Measurements from ENCODE around the gene NCK2. TPM values are rescaled to one million over a fixed set of nuclear protein-coding genes. Genes with fewer than 3 reads are reported as not detected.
A peak's percentile ranks its signal among the peaks of the same experiment; 100 is the strongest.

The NCK2 gene
- total RNA-seq, 4 donors from 2014 or later = 59.8 to 130 (median 96.2) TPM

DNA sequence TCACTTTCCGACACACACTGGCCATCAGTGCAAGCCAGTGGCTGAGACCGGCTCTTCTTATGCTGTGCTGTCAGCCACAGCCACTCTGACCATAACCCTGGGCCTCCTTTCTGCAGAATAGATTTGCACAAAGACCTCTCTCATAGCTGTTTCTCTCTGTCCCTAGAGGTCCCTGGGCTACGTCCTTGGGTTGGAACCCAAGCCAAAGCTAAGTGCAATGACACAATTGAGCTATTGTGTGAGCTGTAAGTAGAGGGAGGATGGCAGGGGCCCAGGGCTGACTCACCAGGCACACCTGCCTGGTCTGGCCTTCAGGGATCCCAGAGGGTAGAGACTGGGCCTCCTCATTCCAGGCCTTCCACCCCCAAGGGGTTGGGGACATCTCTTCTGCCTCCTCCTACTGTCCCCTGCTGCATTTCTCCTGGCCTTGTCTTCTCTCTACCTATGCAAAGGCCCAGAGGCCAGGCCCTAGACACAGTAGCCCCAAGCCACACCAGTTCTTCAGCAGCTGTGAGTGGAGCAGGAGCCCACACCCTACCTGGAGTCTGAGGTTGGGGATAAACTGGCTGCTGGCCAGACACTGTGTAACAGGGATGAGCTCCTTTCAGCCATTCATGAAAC is 174.6 kb downstream of the NCK2 start:
- TF ChIP-seq EP300 (IDR thresholded peaks at IDR 0.05) (no peak), POLR2A (IDR thresholded peaks at IDR 0.05; ENCODE audit: low read depth) (no peak)
- TF ChIP-seq, protein P1, sequence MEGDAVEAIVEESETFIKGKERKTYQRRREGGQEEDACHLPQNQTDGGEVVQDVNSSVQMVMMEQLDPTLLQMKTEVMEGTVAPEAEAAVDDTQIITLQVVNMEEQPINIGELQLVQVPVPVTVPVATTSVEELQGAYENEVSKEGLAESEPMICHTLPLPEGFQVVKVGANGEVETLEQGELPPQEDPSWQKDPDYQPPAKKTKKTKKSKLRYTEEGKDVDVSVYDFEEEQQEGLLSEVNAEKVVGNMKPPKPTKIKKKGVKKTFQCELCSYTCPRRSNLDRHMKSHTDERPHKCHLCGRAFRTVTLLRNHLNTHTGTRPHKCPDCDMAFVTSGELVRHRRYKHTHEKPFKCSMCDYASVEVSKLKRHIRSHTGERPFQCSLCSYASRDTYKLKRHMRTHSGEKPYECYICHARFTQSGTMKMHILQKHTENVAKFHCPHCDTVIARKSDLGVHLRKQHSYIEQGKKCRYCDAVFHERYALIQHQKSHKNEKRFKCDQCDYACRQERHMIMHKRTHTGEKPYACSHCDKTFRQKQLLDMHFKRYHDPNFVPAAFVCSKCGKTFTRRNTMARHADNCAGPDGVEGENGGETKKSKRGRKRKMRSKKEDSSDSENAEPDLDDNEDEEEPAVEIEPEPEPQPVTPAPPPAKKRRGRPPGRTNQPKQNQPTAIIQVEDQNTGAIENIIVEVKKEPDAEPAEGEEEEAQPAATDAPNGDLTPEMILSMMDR (IDR thresholded peaks at IDR 0.05) = no peak
- 73% methylated on average over 3 of the region's 3 CpGs for WGBS
- intact Hi-C loops (cut with DNase I) = loop anchor here (10.0 kb wide), 1 partner anchor 166 kb away; no protein-coding TSS in a partner anchor
- Histone ChIP-seq H3K4me1 (peaks cover 0 to 6% (median 0%) of the 10 kb centered on the region in 4 donors), H3K27ac (replicated peaks in 1 of 4) (no peak overlapping the region), H3K27me3 (no peaks in the 10 kb centered on the region), H3K9me3 (peaks cover 0 to 22% (median 11%) of the 10 kb centered on the region in 4 donors), H3K4me3 (no peak overlapping the region), H3K36me3 (no peaks in the 10 kb centered on the region)
- DNase-seq (ENCODE audit: extremely low spot score) = no peak

- no peak overlapping the region for H3K4me3 ChIP-seq
- H3K36me3 ChIP-seq = no peaks in the 10 kb centered on the region
- peaks cover 0 to 6% (median 0%) of the 10 kb centered on the region in 4 donors for H3K4me1 ChIP-seq
- peaks cover 0 to 17% (median 6%) of the 10 kb centered on the region in 4 donors for H3K9me3 ChIP-seq
- no peak overlapping the region for H3K27ac ChIP-seq (replicated peaks in 1 of 4)
- H3K27me3 ChIP-seq = no peaks in the 10 kb centered on the region
- TF ChIP-seq, protein P1 (IDR thresholded peaks at IDR 0.05) = peak in 1 of 3 experiments; percentile 45
- no peak for TF ChIP-seq POLR2A (IDR thresholded peaks at IDR 0.05; ENCODE audit: low read depth)
- no peak for DNase-seq (ENCODE audit: extremely low spot score)
- intact Hi-C loops (cut with DNase I) = loop anchor here (10.0 kb wide), 1 partner anchor 165 kb away; no protein-coding TSS in a partner anchor
Measured at GRCh38 chr2:105919826-105920225, 175.1 kb downstream of the NCK2 start.

DNA sequence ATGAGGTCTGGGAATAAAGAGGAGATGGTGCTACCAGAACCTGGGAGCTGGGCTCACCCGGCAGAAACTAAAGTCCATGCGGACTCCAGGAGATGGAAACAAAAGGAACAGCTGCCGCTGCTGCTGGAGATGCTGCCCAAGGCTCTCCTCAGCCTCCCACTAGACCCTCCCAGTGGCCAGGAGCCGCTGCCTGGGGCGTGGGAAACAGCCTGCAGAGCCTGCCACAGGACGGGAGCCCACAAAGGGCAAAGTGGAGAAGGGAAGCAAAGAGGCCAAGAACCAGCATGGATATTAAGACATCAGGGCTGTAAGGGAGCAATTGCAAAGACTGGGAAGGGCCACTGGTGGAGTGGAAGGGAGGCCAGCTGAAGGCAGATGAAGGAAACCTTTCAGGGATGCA is 179.6 kb downstream of the NCK2 start:
- intact Hi-C loops (cut with DNase I) = no loop called here
- no peaks in the 10 kb centered on the region for H3K9me3 ChIP-seq
- WGBS = 76% methylated on average over 6 of the region's 6 CpGs
- peaks cover 3 to 10% (median 4%) of the 10 kb centered on the region in 4 donors for H3K4me1 ChIP-seq
- DNase-seq (ENCODE audit: extremely low spot score) = no peak
- no peak overlapping the region for H3K27ac ChIP-seq (replicated peaks in 1 of 4)
- H3K27me3 ChIP-seq = no peaks in the 10 kb centered on the region
- TF ChIP-seq POLR2AphosphoS5 (IDR thresholded peaks at IDR 0.05) (no peak), EP300 (IDR thresholded peaks at IDR 0.05) (no peak), POLR2A (IDR thresholded peaks at IDR 0.05; ENCODE audit: low read depth) (no peak)
- TF ChIP-seq, protein P1 (IDR thresholded peaks at IDR 0.05) = no peak
- no peak overlapping the region for H3K4me3 ChIP-seq
- no peaks in the 10 kb centered on the region for H3K36me3 ChIP-seq

GRCh38 chr2:105924932-105925331 is 180.2 kb downstream of the NCK2 start:
- 100% methylated on average over 3 of the region's 3 CpGs for WGBS
- no peaks in the 10 kb centered on the region for H3K9me3 ChIP-seq
- no peaks in the 10 kb centered on the region for H3K27me3 ChIP-seq
- intact Hi-C loops (cut with DNase I) = no loop called here
- no peak overlapping the region for H3K27ac ChIP-seq (replicated peaks in 1 of 4)
- DNase-seq (ENCODE audit: extremely low spot score) = no peak
- TF ChIP-seq, protein P1 (IDR thresholded peaks at IDR 0.05) = no peak
- no peak for TF ChIP-seq EP300 (IDR thresholded peaks at IDR 0.05)
- no peak for TF ChIP-seq POLR2A (IDR thresholded peaks at IDR 0.05; ENCODE audit: low read depth)
- no peak for TF ChIP-seq POLR2AphosphoS5 (IDR thresholded peaks at IDR 0.05)
- no peaks in the 10 kb centered on the region for H3K36me3 ChIP-seq
- H3K4me3 ChIP-seq = no peak overlapping the region
- H3K4me1 ChIP-seq = peaks cover 8 to 11% (median 10%) of the 10 kb centered on the region in 4 donors

- H3K36me3 ChIP-seq = no peaks in the 10 kb centered on the region
- no peak for TF ChIP-seq POLR2A (IDR thresholded peaks at IDR 0.05; ENCODE audit: low read depth)
- TF ChIP-seq EP300 (IDR thresholded peaks at IDR 0.05) = no peak
- TF ChIP-seq POLR2AphosphoS5 (IDR thresholded peaks at IDR 0.05) = no peak
- TF ChIP-seq, protein P1 (IDR thresholded peaks at IDR 0.05) = no peak
- H3K9me3 ChIP-seq = no peaks in the 10 kb centered on the region
Measured at GRCh38 chr2:105925390-105925789, 180.7 kb downstream of the NCK2 start.

More at GRCh38 chr2:105925390-105925789, 180.7 kb downstream of the NCK2 start:
- Histone ChIP-seq H3K4me1 (peaks cover 8 to 11% (median 10%) of the 10 kb centered on the region in 4 donors), H3K27me3 (no peaks in the 10 kb centered on the region), H3K4me3 (no peak overlapping the region), H3K27ac (replicated peaks in 1 of 4) (no peak overlapping the region)
- 88% methylated on average over 6 of the region's 6 CpGs for WGBS
- DNase-seq (ENCODE audit: extremely low spot score) = no peak
- intact Hi-C loops (cut with DNase I) = no loop called here
